ENCODE measurements around the gene AMOTL1.

GRCh38 chr11:94786264-94787126 is 18.3 kb downstream of the AMOTL1 start:
- peak; percentile 27 to 62 (median 54) for TF ChIP-seq CTCF (IDR thresholded peaks at IDR 0.05 in 4 of 5, conservative IDR thresholded peaks at IDR 0.05 in 1 of 5)
- TF ChIP-seq POLR2A (IDR thresholded peaks at IDR 0.05), result no peak
